Activated CD4-positive, alpha-beta T cell treated with anti-CD3 and anti-CD28 coated beads, Interleukin-2, Interleukin-4, amounts not matched to agents 100 ng/mL and 50 ng/mL, durations not matched to agents 16 hours and 8 hours (primary cell): ENCODE data around the gene ZNF44.
"Not testable (repeated sequence)": the region's sequence is repeated elsewhere in the genome, so short reads cannot be mapped to it uniquely, and the experiment has no call there.

Source experiments
- DNase-seq: peaks from one replicate; pipeline ENCODE4 v3.0.0-alpha.2; 2020; ENCODE audit warnings: low spot score

Gene ZNF44

DNA sequence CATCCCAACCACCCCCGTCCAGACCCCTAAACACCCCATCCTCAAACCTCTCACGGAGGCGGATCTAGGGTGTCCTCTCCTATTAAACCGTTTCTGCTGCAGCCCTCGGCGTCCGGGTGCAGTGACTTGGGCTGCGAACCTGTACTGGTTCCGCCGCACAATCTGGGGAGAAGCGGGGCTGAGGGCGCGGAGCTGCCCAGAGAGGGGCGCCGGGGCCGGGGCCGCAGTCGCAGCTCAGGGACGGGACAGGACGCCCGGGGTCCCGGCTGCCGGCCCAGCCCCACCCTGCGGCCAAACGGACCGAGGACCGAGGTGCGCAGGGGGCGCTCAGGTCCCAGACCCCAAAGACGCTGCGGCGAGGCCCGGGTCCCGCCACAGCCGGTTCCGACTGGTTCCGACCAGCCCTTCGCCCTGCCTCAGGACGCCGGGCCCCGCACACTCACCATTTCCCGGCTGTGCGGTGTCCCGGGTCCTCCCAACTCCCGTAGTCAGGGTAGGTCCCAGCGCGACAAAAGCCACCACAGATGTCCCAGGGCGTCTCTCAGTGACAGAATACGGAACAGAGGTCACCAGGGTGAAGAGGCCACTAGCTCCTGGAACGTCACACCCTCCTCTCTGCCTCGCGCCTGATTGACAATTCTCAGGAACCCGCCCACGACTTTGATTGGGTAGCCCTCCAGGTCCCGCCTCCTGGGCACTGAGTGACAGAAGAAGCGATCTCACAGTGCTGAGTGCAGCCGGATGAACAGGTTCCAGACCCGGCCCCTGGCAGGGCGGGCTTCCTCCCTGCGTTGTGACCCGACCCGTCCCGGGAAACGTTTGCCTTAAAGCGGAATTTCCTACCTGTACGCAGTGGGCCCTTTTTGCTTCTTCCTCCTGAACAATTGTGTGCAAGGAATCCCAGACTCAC lies at the start of gene ZNF44:
TSS of gene ZNF44 (minus strand) at position 635 of the 910 bp plus-strand sequence. CDS start at position 446, 189 bp downstream.
- DNase-seq: peak; percentile 97

DNA sequence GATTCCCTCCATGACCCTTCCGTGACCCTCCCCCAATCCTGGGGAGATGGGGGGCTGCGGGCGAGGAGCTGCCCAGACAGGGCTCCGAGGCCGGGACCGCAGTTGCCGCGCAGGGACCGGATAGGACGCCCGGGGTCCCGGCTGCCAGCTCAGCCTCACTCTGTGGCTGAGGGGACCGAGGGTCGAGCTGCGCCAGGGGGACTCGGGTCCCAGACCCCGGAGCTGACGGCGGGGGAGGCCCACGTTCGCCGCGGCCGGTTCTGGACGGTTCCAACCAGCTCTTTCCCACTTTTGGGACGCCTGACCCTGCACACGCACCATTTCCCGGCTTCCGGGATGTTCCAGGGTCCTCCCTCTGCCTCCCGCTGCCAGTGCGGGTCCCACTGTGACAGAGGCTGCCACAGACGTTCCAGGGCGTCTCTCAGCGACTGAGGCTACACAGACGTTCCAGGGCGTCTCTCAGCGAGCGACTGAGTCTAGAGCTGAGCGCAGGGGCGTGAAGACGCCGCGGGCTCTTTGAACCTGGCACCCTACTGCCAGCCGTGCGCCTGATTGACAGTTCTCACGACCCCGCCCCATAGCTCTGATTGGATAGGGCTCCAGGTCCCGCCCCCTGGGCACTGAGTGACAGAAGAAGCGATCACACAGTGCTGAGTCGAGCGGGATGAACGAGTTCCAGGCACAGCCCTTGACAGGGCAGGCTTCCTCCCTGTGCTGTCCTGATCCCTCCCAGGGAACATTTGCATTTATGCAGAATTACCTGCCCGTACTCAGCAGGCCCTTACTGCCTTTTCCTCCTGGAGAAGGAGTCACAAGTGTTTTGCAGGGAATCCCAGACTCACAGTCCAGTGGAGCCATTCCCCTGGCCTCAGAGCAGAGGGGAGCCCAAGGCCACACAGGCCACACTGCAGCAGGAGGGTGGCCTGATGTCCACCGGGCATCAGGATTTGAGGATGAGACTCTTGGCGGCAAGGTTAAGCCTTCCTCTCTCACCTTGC lies 38.8 kb upstream of the ZNF44 start, which contains the start of gene ZNF563:
TSS of gene ZNF563 (minus strand) at position 472 of the 998 bp plus-strand sequence. CDS start at position 321, 151 bp downstream.
- DNase-seq: peak; percentile 95

GRCh38 chr19:12331211-12331941 lies 36.7 kb upstream of the ZNF44 start:
- DNase-seq: peak; percentile 1

GRCh38 chr19:12330340-12330739 lies 35.7 kb upstream of the ZNF44 start:
- DNase-seq: no peak

DNA sequence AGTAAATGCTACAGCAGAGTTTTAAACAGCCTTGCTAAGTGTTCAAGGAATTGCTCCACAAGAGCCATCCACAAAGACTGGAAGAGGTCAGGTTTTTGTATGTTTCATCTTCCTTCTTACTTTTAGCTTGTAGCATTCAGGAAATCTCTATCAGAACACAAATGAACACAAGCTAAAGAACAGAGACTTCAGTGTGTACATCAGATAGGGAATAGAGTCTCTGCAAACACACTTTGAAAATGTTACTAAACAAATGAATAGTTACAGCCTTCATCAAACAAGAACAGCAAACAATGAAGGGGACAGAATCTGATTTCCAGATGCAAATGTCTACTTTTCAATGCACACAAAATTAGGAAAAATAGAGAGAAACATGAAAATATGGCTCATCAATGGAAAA lies 31.0 kb upstream of the ZNF44 start:
- DNase-seq: no peak

DNA sequence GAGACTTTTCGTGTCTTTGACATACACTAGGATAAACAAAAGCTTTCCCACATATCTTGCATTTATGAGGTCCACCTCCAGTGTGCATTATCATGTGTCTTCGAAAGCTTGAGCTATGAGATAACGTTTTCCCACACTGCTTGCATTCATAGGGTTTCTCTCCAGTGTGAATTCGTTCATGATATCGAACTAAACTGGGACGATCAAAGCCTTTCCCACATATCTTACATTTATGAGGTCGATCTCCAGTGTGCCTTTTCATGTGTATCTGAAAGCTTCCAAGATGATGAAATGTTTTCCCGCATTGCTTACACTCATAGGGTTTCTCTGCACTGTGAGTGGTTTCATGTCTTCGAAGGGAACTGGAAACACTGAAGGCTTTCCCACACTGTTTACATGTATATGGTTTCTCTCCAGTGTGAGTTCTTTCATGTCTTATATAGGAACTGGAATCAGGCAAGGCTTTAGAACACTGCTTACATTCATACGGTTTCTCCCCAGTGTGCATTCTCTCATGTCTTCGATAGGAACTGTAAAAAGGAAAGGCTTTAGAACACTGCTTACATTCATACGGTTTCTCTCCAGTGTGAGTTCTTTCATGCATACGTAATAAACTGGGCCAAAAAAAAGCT lies 24.2 kb upstream of the ZNF44 start:
- no peak for DNase-seq

DNA sequence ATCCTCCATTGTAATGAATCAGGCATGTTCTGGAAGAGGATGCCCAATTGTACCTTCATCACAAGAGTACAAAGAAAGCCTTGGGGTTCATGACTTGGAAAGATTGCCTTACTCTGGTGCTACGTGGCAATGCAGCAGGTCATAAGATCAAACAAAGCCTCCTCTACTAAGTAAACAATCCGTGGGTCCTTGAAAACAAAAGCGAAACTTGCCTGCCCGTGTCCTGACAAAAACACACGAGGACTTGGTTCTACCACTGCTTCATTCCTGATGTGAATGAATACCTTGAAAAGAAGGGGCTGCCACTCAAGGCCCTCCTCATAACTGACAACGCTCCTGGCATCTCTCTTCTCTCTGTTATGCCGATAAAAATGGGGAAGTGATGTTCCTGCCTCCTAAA lies 19.9 kb upstream of the ZNF44 start:
- DNase-seq: no peak

DNA sequence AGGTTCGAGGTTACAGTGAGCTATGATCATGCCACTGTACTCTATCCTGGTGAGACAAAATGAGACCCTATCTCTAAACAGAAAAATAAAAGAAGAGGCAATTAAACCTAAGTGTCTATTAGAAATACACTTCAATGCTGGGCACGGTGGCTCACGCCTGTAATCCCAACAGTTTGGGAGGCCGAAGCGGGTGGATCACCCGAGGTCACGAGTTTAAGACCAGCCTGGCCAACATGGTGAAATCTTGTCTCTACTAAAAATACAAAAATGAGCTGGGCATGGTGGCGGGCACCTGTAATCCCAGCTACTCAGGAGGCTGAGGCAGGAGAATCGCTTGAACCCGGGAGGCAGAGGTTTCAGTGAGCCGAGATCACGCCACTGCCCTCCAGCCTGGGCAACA lies 14.2 kb upstream of the ZNF44 start:
- not testable (repeated sequence) for DNase-seq

GRCh38 chr19:12295191-12295590 lies 508 bp upstream of the ZNF44 start:
- DNase-seq: no peak

GRCh38 chr19:12293777-12294248 lies 870 bp downstream of the ZNF44 start:
- DNase-seq: peak; percentile 62

- no peak for DNase-seq
These were observed 5.0 kb downstream of the ZNF44 start for GRCh38 chr19:12289790-12290065.

- DNase-seq: no peak
These were observed 6.7 kb downstream of the ZNF44 start for GRCh38 chr19:12287958-12288500.

DNA sequence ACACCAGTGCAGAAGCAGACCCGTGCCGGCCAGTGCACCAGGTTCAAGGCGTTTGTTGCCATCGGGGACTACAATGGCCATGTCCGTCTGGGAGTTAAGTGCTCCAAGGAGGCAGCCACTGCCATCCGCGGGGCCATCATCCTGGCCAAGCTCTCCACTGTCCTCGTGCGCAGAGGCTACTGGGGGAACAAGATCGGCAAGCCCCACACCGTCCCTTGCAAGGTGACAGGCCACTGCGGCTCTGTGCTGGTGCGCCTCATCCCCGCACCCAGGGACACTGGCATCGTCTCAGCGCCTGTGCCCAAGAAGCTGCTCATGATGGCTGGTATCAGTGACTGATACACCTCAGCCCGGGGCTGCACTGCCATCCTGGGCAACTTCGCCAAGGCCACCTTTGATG lies 10.1 kb downstream of the ZNF44 start:
- DNase-seq: no peak

DNA sequence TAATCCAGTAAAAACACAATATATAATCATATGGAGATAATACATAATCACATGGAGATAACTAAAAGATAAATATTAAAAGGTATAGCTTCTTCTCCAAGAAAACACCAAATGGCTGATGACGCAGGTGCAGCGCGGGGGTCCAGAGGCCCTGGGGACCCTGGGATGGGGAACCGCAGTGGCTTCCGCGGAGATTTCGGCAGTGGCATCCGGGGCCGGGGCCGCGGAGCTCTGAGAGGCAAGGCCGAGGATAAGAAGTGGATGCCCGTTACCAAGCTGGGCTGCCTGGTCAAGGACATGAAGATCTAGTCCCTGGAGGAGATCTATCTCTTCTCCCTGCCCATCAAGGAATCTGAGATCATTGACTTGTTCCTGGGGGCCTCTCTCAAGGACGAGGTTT lies 10.5 kb downstream of the ZNF44 start:
- no peak for DNase-seq

- DNase-seq: no peak
These were observed 16.0 kb downstream of the ZNF44 start for GRCh38 chr19:12278713-12279112.

- DNase-seq: no peak
These were observed 21.4 kb downstream of the ZNF44 start for GRCh38 chr19:12272980-12273901.

- DNase-seq: no peak
These were observed 22.3 kb downstream of the ZNF44 start for GRCh38 chr19:12272386-12272785.

- DNase-seq: no peak
These were observed 23.8 kb downstream of the ZNF44 start for GRCh38 chr19:12270854-12271253.

DNA sequence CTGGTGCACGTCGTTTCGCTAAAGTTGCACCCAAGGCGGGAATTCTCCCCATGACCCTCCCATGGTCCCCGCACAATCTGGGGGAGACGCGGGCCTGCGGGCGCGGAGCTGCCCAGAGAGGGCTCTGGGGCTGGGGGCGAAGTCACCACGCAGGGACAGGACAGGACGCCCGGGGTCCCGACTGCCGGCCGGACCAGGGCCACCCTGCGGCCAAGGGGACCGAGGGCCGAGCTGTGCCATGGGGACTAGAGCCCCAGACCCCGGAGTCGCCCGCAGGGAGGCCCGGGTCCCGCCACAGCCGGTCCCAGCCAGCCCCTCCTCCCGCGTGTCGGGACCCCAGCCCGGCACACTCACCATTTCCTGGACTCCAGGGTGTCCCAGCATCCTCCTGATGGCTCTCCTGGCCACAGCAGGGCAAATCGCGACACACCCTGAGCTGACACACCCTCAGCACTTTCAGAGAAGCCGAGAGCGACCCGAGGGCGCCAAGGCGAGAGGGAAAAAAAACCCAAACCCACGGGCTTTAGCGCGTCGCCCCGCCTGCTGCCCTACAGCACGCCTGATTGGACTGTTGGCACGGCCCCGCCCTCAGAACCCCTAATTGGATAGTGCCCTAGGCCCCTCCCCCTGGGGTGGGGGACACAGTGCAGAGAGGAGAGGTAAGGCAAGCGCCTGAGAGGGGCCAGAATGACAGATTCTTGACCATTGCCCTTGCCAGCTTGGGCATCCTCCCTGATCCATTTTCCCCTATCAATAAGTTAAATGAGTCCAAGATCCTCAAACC lies 28.6 kb downstream of the ZNF44 start:
- no peak for DNase-seq
